T-helper 17 cell (primary cell): Measurements from ENCODE around the gene POTEC. TPM values are rescaled to one million over a fixed set of nuclear protein-coding genes. Genes with fewer than 3 reads are reported as not detected.
"Not testable (repeated sequence)": the region's sequence is repeated elsewhere in the genome, so short reads cannot be mapped to it uniquely, and the experiment has no call there.

Experiments used
- ATAC-seq: fragments of 150-1000 bp; cut with Tn5 transposase; 2 replicates; pipeline ENCODE4 v1.10.0; 2021; ENCODE audit warnings: mild to moderate bottlenecking, moderate library complexity
- DNase-seq, 3 donors: peaks; one replicate each; pipeline versions ENCODE4 v3.0.0 to v3.0.0-alpha.2; 2020 to 2021
- H3K9me3 ChIP-seq: one replicate; pipeline ENCODE4 v1.7.0; 2013; ENCODE audit warnings: low read length, mild to moderate bottlenecking; ENCODE audit not compliant: control insufficient read depth, poor library complexity, severe bottlenecking
- H3K27ac Mint-ChIP-seq: one replicate; pipeline ENCODE4 v1.8.0; 2022; ENCODE audit warnings: mild to moderate bottlenecking, moderate library complexity, mixed read lengths
- H3K27me3 Mint-ChIP-seq: one replicate; pipeline ENCODE4 v1.8.0; 2022; ENCODE audit warnings: mixed read lengths
- H3K36me3 Mint-ChIP-seq: one replicate; pipeline ENCODE4 v1.8.0; 2022; ENCODE audit warnings: low read depth, mixed read lengths
- H3K4me1 Mint-ChIP-seq: one replicate; pipeline ENCODE4 v1.8.0; 2022; ENCODE audit warnings: mild to moderate bottlenecking, mixed read lengths
- H3K4me3 Mint-ChIP-seq: one replicate; pipeline ENCODE4 v1.8.0; 2022; ENCODE audit warnings: mild to moderate bottlenecking, moderate library complexity, mixed read lengths
- total RNA-seq, 4 donors: library from RNA in 2 of 4; stranded (reverse) in 2 of 4; gene quantifications; one replicate each; pipeline ENCODE4 v1.2.3 and lab custom pipeline; 2022 to 2026

The POTEC gene
- total RNA-seq, result not detected
- total RNA-seq (lab: John Stamatoyannopoulos, UW), result 0 reads per million in 2 donors

GRCh38 chr18:14543446-14543964 is at the start of gene POTEC:
Gene POTEC, minus strand, starts transcription at chr18:14543600. Its CDS starts 454 bp downstream, at chr18:14543146.
- not testable (repeated sequence) for H3K27ac Mint-ChIP-seq, H3K27me3 Mint-ChIP-seq, H3K36me3 Mint-ChIP-seq, H3K4me1 Mint-ChIP-seq, ATAC-seq, H3K4me3 Mint-ChIP-seq, H3K9me3 ChIP-seq, DNase-seq

GRCh38 chr18:14577971-14578370 is 34.6 kb upstream of the POTEC start:
- H3K9me3 ChIP-seq, result no peaks in the 10 kb centered on the region
- no peaks in the 10 kb centered on the region for H3K4me1 Mint-ChIP-seq
- ATAC-seq, result no peak
- DNase-seq, result no peak
- H3K27me3 Mint-ChIP-seq, result no peaks in the 10 kb centered on the region
- no peaks in the 10 kb centered on the region for H3K36me3 Mint-ChIP-seq
- H3K4me3 Mint-ChIP-seq, result no peak overlapping the region
- H3K27ac Mint-ChIP-seq, result no peak overlapping the region

- not testable (repeated sequence) for H3K9me3 ChIP-seq, H3K4me3 Mint-ChIP-seq, H3K36me3 Mint-ChIP-seq, DNase-seq, H3K27me3 Mint-ChIP-seq, H3K4me1 Mint-ChIP-seq, ATAC-seq, H3K27ac Mint-ChIP-seq
Observed at GRCh38 chr18:14559502-14559901, 16.1 kb upstream of the POTEC start.

GRCh38 chr18:14531659-14532058 is 11.7 kb downstream of the POTEC start:
- H3K4me3 Mint-ChIP-seq, H3K4me1 Mint-ChIP-seq, H3K9me3 ChIP-seq, ATAC-seq, H3K36me3 Mint-ChIP-seq, H3K27ac Mint-ChIP-seq, H3K27me3 Mint-ChIP-seq, DNase-seq: not testable (repeated sequence)

- not testable (repeated sequence) for H3K4me1 Mint-ChIP-seq, H3K27me3 Mint-ChIP-seq, ATAC-seq, H3K9me3 ChIP-seq, H3K4me3 Mint-ChIP-seq, H3K36me3 Mint-ChIP-seq, DNase-seq, H3K27ac Mint-ChIP-seq
Observed at GRCh38 chr18:14510707-14511106, 32.7 kb downstream of the POTEC start.

GRCh38 chr18:14503691-14504090 is 39.7 kb downstream of the POTEC start:
- not testable (repeated sequence) for H3K4me3 Mint-ChIP-seq, H3K27ac Mint-ChIP-seq, H3K27me3 Mint-ChIP-seq, H3K36me3 Mint-ChIP-seq, DNase-seq, H3K9me3 ChIP-seq, H3K4me1 Mint-ChIP-seq, ATAC-seq

- H3K4me1 Mint-ChIP-seq, ATAC-seq, H3K27me3 Mint-ChIP-seq, H3K9me3 ChIP-seq, DNase-seq, H3K36me3 Mint-ChIP-seq, H3K27ac Mint-ChIP-seq, H3K4me3 Mint-ChIP-seq: not testable (repeated sequence)
Observed at GRCh38 chr18:14501894-14502293, 41.5 kb downstream of the POTEC start.

GRCh38 chr18:14489256-14490014 is 54.0 kb downstream of the POTEC start:
- not testable (repeated sequence) for H3K27ac Mint-ChIP-seq, DNase-seq, H3K27me3 Mint-ChIP-seq, H3K4me1 Mint-ChIP-seq, H3K36me3 Mint-ChIP-seq, ATAC-seq, H3K9me3 ChIP-seq
- peak overlapping the region; percentile 41 for H3K4me3 Mint-ChIP-seq

GRCh38 chr18:14488789-14489188 is 54.6 kb downstream of the POTEC start:
- H3K4me1 Mint-ChIP-seq, DNase-seq, ATAC-seq, H3K27ac Mint-ChIP-seq, H3K4me3 Mint-ChIP-seq, H3K9me3 ChIP-seq, H3K27me3 Mint-ChIP-seq, H3K36me3 Mint-ChIP-seq: not testable (repeated sequence)

GRCh38 chr18:14486926-14487580 is 56.3 kb downstream of the POTEC start:
- H3K27me3 Mint-ChIP-seq, H3K4me3 Mint-ChIP-seq, H3K36me3 Mint-ChIP-seq, H3K9me3 ChIP-seq, DNase-seq, H3K27ac Mint-ChIP-seq, ATAC-seq, H3K4me1 Mint-ChIP-seq: not testable (repeated sequence)

- H3K27ac Mint-ChIP-seq, ATAC-seq, H3K36me3 Mint-ChIP-seq, H3K4me1 Mint-ChIP-seq, H3K27me3 Mint-ChIP-seq, H3K9me3 ChIP-seq, DNase-seq, H3K4me3 Mint-ChIP-seq: not testable (repeated sequence)
Observed at GRCh38 chr18:14479076-14479475, 64.3 kb downstream of the POTEC start.

GRCh38 chr18:14475520-14475919 is 67.9 kb downstream of the POTEC start:
- H3K4me3 Mint-ChIP-seq, H3K27me3 Mint-ChIP-seq, H3K36me3 Mint-ChIP-seq, H3K9me3 ChIP-seq, H3K27ac Mint-ChIP-seq, DNase-seq, H3K4me1 Mint-ChIP-seq, ATAC-seq: not testable (repeated sequence)

- DNase-seq, H3K36me3 Mint-ChIP-seq, H3K27ac Mint-ChIP-seq, ATAC-seq, H3K27me3 Mint-ChIP-seq, H3K9me3 ChIP-seq, H3K4me1 Mint-ChIP-seq, H3K4me3 Mint-ChIP-seq: not testable (repeated sequence)
Observed at GRCh38 chr18:14474752-14475151, 68.6 kb downstream of the POTEC start.
